HEK293 (cell line): ENCODE measurements around the gene WDR6.

ENCODE experiments used
- BCL11B ChIP-seq: fragments of 450-650 bp; formaldehyde crosslinking; IDR thresholded peaks from 2 replicates; pipeline ENCODE4 v1.5.1; 2016; ENCODE audit warnings: low read depth, missing biosample characterization, missing genetic modification characterization
- BCL6B ChIP-seq: fragments of 450-650 bp; formaldehyde crosslinking; IDR thresholded peaks from 2 replicates; pipeline ENCODE4 v1.5.1; 2017; ENCODE audit warnings: missing biosample characterization, missing genetic modification characterization
- EGR2 ChIP-seq: fragments of 450-650 bp; formaldehyde crosslinking; IDR thresholded peaks from 2 replicates; pipeline ENCODE4 v1.5.1; 2016; ENCODE audit warnings: low read depth, missing biosample characterization, missing genetic modification characterization
- HOXD13 ChIP-seq: sonication (generic); formaldehyde crosslinking; IDR thresholded peaks from 2 replicates; pipeline ENCODE4 v1.8.0; 2022; ENCODE audit warnings: missing genetic modification reagents, borderline replicate concordance
- OVOL3 ChIP-seq: fragments of 450-650 bp; formaldehyde crosslinking; IDR thresholded peaks from 2 replicates; pipeline ENCODE4 v1.5.1; 2016; ENCODE audit warnings: missing biosample characterization, missing genetic modification characterization
- REST ChIP-seq: fragments of 450-650 bp; formaldehyde crosslinking; IDR thresholded peaks from 2 replicates; pipeline ENCODE4 v1.5.1; 2016; ENCODE audit warnings: missing biosample characterization, missing genetic modification characterization
- SP3 ChIP-seq: fragments of 450-650 bp; formaldehyde crosslinking; IDR thresholded peaks from 2 replicates; pipeline ENCODE4 v1.5.1; 2016; ENCODE audit warnings: missing biosample characterization, missing genetic modification characterization
- TSHZ1 ChIP-seq: fragments of 450-650 bp; formaldehyde crosslinking; IDR thresholded peaks from 2 replicates; pipeline ENCODE4 v1.5.1; 2016; ENCODE audit warnings: missing biosample characterization, missing genetic modification characterization, borderline replicate concordance
- ZNF24 ChIP-seq: fragments of 450-650 bp; formaldehyde crosslinking; IDR thresholded peaks from 2 replicates; pipeline ENCODE4 v1.5.1; 2016; ENCODE audit warnings: missing biosample characterization, missing genetic modification characterization
- ZNF311 ChIP-seq: fragments of 450-650 bp; formaldehyde crosslinking; IDR thresholded peaks from 2 replicates; pipeline ENCODE4 v1.5.1; 2017; ENCODE audit warnings: missing biosample characterization, missing genetic modification characterization, borderline replicate concordance
- ZNF335 ChIP-seq: fragments of 450-650 bp; formaldehyde crosslinking; conservative IDR thresholded peaks from 2 replicates; pipeline ENCODE4 v1.5.1; 2016; ENCODE audit warnings: missing biosample characterization, missing genetic modification characterization
- ZNF404 ChIP-seq: fragments of 450-650 bp; formaldehyde crosslinking; IDR thresholded peaks from 2 replicates; pipeline ENCODE4 v1.5.1; 2017; ENCODE audit warnings: missing biosample characterization, missing genetic modification characterization
- ZNF416 ChIP-seq: fragments of 450-650 bp; formaldehyde crosslinking; IDR thresholded peaks from 2 replicates; pipeline ENCODE4 v1.5.1; 2016; ENCODE audit warnings: missing biosample characterization, missing genetic modification characterization
- ZNF426 ChIP-seq: fragments of 450-650 bp; formaldehyde crosslinking; IDR thresholded peaks from 2 replicates; pipeline ENCODE4 v1.5.1; 2017; ENCODE audit warnings: missing biosample characterization, missing genetic modification characterization, mild to moderate bottlenecking, inconsistent platforms, moderate library complexity
- ZNF433 ChIP-seq: fragments of 450-650 bp; formaldehyde crosslinking; IDR thresholded peaks from 2 replicates; pipeline ENCODE4 v1.5.1; 2016; ENCODE audit warnings: missing biosample characterization, missing genetic modification characterization, low read depth
- ZNF513 ChIP-seq: fragments of 450-650 bp; IDR thresholded peaks from 2 replicates; pipeline ENCODE4 v1.5.1; 2018; ENCODE audit warnings: missing biosample characterization, missing genetic modification characterization
- ZNF518A ChIP-seq: fragments of 450-650 bp; formaldehyde crosslinking; conservative IDR thresholded peaks from 2 replicates; pipeline ENCODE4 v1.5.1; 2016; ENCODE audit warnings: low read depth, missing biosample characterization, missing genetic modification characterization
- ZNF571 ChIP-seq: fragments of 450-650 bp; formaldehyde crosslinking; IDR thresholded peaks from 2 replicates; pipeline ENCODE4 v1.5.0; 2017; ENCODE audit warnings: missing biosample characterization, missing genetic modification characterization
- ZNF692 ChIP-seq: fragments of 450-650 bp; formaldehyde crosslinking; IDR thresholded peaks from 2 replicates; pipeline ENCODE4 v1.5.1; 2016; ENCODE audit warnings: missing biosample characterization, missing genetic modification characterization
- ZNF792 ChIP-seq: fragments of 450-650 bp; formaldehyde crosslinking; IDR thresholded peaks from 2 replicates; pipeline ENCODE4 v1.5.1; 2016; ENCODE audit warnings: missing biosample characterization, missing genetic modification characterization
- ZNF843 ChIP-seq: fragments of 450-650 bp; formaldehyde crosslinking; IDR thresholded peaks from 2 replicates; pipeline ENCODE4 v1.5.1; 2016; ENCODE audit warnings: missing biosample characterization, missing genetic modification characterization
- ZSCAN30 ChIP-seq: fragments of 450-650 bp; IDR thresholded peaks from 2 replicates; pipeline ENCODE4 v1.5.1; 2018; ENCODE audit warnings: missing biosample characterization, mild to moderate bottlenecking, missing genetic modification characterization, moderate library complexity

Gene WDR6

GRCh38 chr3:49028673-49029562, 21.7 kb downstream of the WDR6 start, which contains the start of gene IMPDH2 (continued):
- TF ChIP-seq ZNF335, result peak; percentile 82
- no peak for TF ChIP-seq TSHZ1 (tag by site-specific recombination)
- TF ChIP-seq EGR2 (tag by site-specific recombination), result peak; percentile 66
- TF ChIP-seq ZNF404 (tag by site-specific recombination), result no peak
- no peak for TF ChIP-seq ZNF426
- TF ChIP-seq ZNF792, result no peak
- TF ChIP-seq BCL6B (tag by site-specific recombination), result no peak
- peak; percentile 67; the same call in 1 of the 2 replicates for TF ChIP-seq ZNF843 (tag by site-specific recombination)
- TF ChIP-seq ZNF571 (tag by site-specific recombination), result no peak
- TF ChIP-seq BCL11B (tag by site-specific recombination), result no peak
- no peak for TF ChIP-seq OVOL3 (tag by site-specific recombination)
- TF ChIP-seq ZNF311, result no peak
- TF ChIP-seq ZNF416 (tag by site-specific recombination), result no peak
- TF ChIP-seq ZSCAN30, result peak; percentile 36; the same call in 1 of the 2 replicates
- TF ChIP-seq HOXD13 (CRISPR knock-in tag), result no peak
- peak; percentile 56; the same call in 1 of the 2 replicates for TF ChIP-seq ZNF24 (tag by site-specific recombination)
- TF ChIP-seq ZNF518A (tag by site-specific recombination), result no peak; the same call in 1 of the 2 replicates
- TF ChIP-seq REST (tag by site-specific recombination), result no peak
- TF ChIP-seq ZNF692 (tag by site-specific recombination), result peak; percentile 60; the same call in 1 of the 2 replicates
- TF ChIP-seq ZNF513 (tag by site-specific recombination), result 0 out of 2 replicates have a peak, but pooled peaks have one; percentile 30
- no peak for TF ChIP-seq ZNF433 (tag by site-specific recombination)
- peak; percentile 82 for TF ChIP-seq SP3
